GM12878 (cell line): Measurements from ENCODE around the gene TGM5. TPM values are rescaled to one million over a fixed set of nuclear protein-coding genes. Genes with fewer than 3 reads are reported as not detected.

ENCODE experiments used
- ASH2L ChIP-seq: fragments of 300-600, 200-600 bp; sonication (generic); IDR thresholded peaks from 2 replicates; pipeline ENCODE4 v1.6.1; 2017; ENCODE audit warnings: low read depth, mild to moderate bottlenecking, borderline replicate concordance
- BCL11A ChIP-seq: IDR thresholded peaks from 2 replicates; pipeline ENCODE4 v1.6.1; 2011; ENCODE audit warnings: low read depth, low read length
- BHLHE40 ChIP-seq, 2 experiments: fragments of 450-650 bp in 1 of 2; IDR thresholded peaks; 2 replicates each; pipeline ENCODE4 v1.6.1; 2011 to 2017; ENCODE audit warnings: low read depth in 2 of 2, borderline replicate concordance in 1 of 2, improper control_type of control experiment in 1 of 2, low read length in 1 of 2, mild to moderate bottlenecking in 1 of 2
- DPF2 ChIP-seq: fragments of 450-650 bp; IDR thresholded peaks from 2 replicates; pipeline ENCODE4 v1.6.1; 2017; ENCODE audit warnings: mild to moderate bottlenecking
- EGR1 ChIP-seq, 2 experiments: IDR thresholded peaks; 1 replicate in 1 of 2; 2 replicates in 1 of 2; pipeline ENCODE4 v1.6.1; 2011 to 2012; ENCODE audit warnings: low read depth in 2 of 2, low read length in 2 of 2, borderline replicate concordance in 1 of 2, mild to moderate bottlenecking in 1 of 2, moderate library complexity in 1 of 2
- HDAC2 ChIP-seq: fragments of 200-600 bp; sonication (generic); IDR thresholded peaks from 2 replicates; pipeline ENCODE4 v1.6.1; 2017
- IKZF1 ChIP-seq: fragments of 450-650 bp; conservative IDR thresholded peaks from 2 replicates; pipeline ENCODE4 v1.6.1; 2017; ENCODE audit warnings: antibody characterized with exemption, mild to moderate bottlenecking
- KAT2A ChIP-seq: conservative IDR thresholded peaks from 2 replicates; pipeline ENCODE4 v1.6.1; 2011; ENCODE audit warnings: low read depth, low read length; ENCODE audit not compliant: control insufficient read depth
- MEF2B ChIP-seq: fragments of 450-650 bp; IDR thresholded peaks from 2 replicates; pipeline ENCODE4 v1.6.1; 2018; ENCODE audit warnings: mild to moderate bottlenecking, moderate library complexity; ENCODE audit not compliant: partially characterized antibody, poor library complexity, severe bottlenecking
- TCF12 ChIP-seq: IDR thresholded peaks from 2 replicates; pipeline ENCODE4 v1.6.1; 2011; ENCODE audit warnings: low read depth, mild to moderate bottlenecking, low read length
- ZNF207 ChIP-seq: fragments of 450-650 bp; IDR thresholded peaks from 2 replicates; pipeline ENCODE4 v1.6.1; 2014; ENCODE audit warnings: antibody characterized with exemption, mild to moderate bottlenecking, borderline replicate concordance
- polyA plus RNA-seq, 11 experiments: library from polyadenylated mRNA; depleted of rRNA in 4 of 11; unstranded in 6 of 11; stranded (reverse) in 5 of 11; fragments of >200 nt; fragmentation: Nextera tagmentation in 4 of 11; fragmentation: Illumina TruSeq in 1 of 11; extraction: Ambion mirVana in 4 of 11; extraction: Trizol in 1 of 11; gene quantifications; 1 replicate in 1 of 11; 2 replicates in 10 of 11; pipeline versions ENCODE4 v1.2.1 to v1.2.3, GENCODE V29; 2011 to 2016; ENCODE audit warnings: inconsistent platforms in 2 of 11, missing spikeins in 2 of 11, low read depth in 1 of 11
- total RNA-seq, 4 experiments: library from RNA; depleted of rRNA in 3 of 4; stranded (reverse); fragments of >200 nt in 3 of 4; fragmentation: Illumina TruSeq in 1 of 4; extraction: Trizol in 1 of 4; gene quantifications; 2 replicates each; pipeline versions ENCODE4 v1.2.1 to v1.2.3, GENCODE V29; 2013 to 2021
- TF ChIP-seq, protein P1 (sequence below): fragments of 450-650 bp; IDR thresholded peaks from 2 replicates; pipeline ENCODE4 v1.6.1; 2017; ENCODE audit warnings: borderline replicate concordance
- TF ChIP-seq, protein P2 (sequence below): IDR thresholded peaks from 2 replicates; pipeline ENCODE4 v1.6.1; 2011; ENCODE audit warnings: borderline replicate concordance, low read depth, mild to moderate bottlenecking, moderate library complexity, mixed read lengths, low read length; ENCODE audit not compliant: insufficient read depth; ENCODE audit errors: extremely low read length
- TF ChIP-seq, protein P3 (sequence below): IDR thresholded peaks from 2 replicates; pipeline ENCODE4 v1.6.1; 2012; ENCODE audit warnings: mild to moderate bottlenecking, low read depth, low read length
- TF ChIP-seq, protein P4 (sequence below): IDR thresholded peaks from 2 replicates; pipeline ENCODE4 v1.6.1; 2011; ENCODE audit warnings: mild to moderate bottlenecking, low read depth, low read length, moderate library complexity; ENCODE audit not compliant: insufficient replicate concordance
- TF ChIP-seq, protein P5 (sequence below): fragments of 450-650 bp; IDR thresholded peaks from 2 replicates; pipeline ENCODE4 v1.6.1; 2016; ENCODE audit warnings: mild to moderate bottlenecking
- TF ChIP-seq, protein P6 (sequence below): fragments of 450-650 bp; IDR thresholded peaks from 2 replicates; pipeline ENCODE4 v1.6.1; 2017; ENCODE audit warnings: mild to moderate bottlenecking
- TF ChIP-seq, protein P7 (sequence below): IDR thresholded peaks from 2 replicates; pipeline ENCODE4 v1.6.1; 2012; ENCODE audit warnings: low read depth, low read length, improper control_type of control experiment

TGM5 gene
- total and polyA plus RNA-seq, 10 of the 15 experiments (the other 5 are each of a cell fraction or from before 2014, with no cell fraction given) = 4.4 to 27.1 (median 5.6) TPM

DNA sequence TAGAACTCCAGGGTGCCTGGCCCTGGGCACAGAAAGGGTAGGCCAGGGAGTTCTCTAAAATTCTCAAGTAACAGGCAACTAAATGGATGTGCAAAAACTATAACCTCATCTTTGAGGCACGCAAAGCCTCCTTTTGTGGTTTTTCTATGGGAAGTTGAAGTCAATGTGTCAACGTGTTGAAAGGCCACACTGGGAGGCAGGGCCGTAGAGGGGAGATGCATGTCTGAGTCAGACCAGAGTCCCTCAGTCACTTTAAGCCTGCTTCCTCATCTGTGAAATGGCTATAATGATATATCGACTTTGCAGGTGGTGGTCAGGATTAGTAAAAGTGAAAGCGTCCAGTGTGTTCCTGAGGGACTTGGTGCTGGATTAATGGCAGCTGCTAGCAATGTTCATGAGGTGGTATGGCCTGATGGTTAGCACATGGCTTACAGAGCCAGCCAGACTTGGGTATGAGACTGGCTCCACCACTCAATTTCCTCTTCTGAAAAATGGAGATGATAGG lies 17.0 kb downstream of the TGM5 start (continued):
- TF ChIP-seq, protein P1, sequence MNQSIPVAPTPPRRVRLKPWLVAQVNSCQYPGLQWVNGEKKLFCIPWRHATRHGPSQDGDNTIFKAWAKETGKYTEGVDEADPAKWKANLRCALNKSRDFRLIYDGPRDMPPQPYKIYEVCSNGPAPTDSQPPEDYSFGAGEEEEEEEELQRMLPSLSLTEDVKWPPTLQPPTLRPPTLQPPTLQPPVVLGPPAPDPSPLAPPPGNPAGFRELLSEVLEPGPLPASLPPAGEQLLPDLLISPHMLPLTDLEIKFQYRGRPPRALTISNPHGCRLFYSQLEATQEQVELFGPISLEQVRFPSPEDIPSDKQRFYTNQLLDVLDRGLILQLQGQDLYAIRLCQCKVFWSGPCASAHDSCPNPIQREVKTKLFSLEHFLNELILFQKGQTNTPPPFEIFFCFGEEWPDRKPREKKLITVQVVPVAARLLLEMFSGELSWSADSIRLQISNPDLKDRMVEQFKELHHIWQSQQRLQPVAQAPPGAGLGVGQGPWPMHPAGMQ = peak; percentile 38; the same call in 1 of the 2 replicates
- TF ChIP-seq IKZF1 (peak; percentile 99), ZNF207 (0 out of 2 replicates have a peak, but pooled peaks have one; percentile 59), BHLHE40 (IDR thresholded peaks at IDR 0.05; ENCODE audit: borderline replicate concordance in 1 of 2, low read depth in 2 of 2, low read length in 1 of 2) (peak; percentile 66 to 72; a peak in 3 of 4 replicates), HDAC2 (no peak), ASH2L (no peak), DPF2 (peak; percentile 98), BCL11A (peak; percentile 95), EGR1 (IDR thresholded peaks at IDR 0.05; ENCODE audit: borderline replicate concordance in 1 of 2, low read depth in 2 of 2, low read length in 2 of 2) (0 out of 3 replicates have a peak, but pooled peaks of 1 of the 2 experiments have one; percentile 4), MEF2B (peak; percentile 93), TCF12 (peak; percentile 97), KAT2A (no peak)
- TF ChIP-seq, protein P2, sequence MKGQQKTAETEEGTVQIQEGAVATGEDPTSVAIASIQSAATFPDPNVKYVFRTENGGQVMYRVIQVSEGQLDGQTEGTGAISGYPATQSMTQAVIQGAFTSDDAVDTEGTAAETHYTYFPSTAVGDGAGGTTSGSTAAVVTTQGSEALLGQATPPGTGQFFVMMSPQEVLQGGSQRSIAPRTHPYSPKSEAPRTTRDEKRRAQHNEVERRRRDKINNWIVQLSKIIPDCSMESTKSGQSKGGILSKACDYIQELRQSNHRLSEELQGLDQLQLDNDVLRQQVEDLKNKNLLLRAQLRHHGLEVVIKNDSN = no peak
- TF ChIP-seq, protein P3, sequence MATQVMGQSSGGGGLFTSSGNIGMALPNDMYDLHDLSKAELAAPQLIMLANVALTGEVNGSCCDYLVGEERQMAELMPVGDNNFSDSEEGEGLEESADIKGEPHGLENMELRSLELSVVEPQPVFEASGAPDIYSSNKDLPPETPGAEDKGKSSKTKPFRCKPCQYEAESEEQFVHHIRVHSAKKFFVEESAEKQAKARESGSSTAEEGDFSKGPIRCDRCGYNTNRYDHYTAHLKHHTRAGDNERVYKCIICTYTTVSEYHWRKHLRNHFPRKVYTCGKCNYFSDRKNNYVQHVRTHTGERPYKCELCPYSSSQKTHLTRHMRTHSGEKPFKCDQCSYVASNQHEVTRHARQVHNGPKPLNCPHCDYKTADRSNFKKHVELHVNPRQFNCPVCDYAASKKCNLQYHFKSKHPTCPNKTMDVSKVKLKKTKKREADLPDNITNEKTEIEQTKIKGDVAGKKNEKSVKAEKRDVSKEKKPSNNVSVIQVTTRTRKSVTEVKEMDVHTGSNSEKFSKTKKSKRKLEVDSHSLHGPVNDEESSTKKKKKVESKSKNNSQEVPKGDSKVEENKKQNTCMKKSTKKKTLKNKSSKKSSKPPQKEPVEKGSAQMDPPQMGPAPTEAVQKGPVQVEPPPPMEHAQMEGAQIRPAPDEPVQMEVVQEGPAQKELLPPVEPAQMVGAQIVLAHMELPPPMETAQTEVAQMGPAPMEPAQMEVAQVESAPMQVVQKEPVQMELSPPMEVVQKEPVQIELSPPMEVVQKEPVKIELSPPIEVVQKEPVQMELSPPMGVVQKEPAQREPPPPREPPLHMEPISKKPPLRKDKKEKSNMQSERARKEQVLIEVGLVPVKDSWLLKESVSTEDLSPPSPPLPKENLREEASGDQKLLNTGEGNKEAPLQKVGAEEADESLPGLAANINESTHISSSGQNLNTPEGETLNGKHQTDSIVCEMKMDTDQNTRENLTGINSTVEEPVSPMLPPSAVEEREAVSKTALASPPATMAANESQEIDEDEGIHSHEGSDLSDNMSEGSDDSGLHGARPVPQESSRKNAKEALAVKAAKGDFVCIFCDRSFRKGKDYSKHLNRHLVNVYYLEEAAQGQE = no peak
- TF ChIP-seq, protein P4, sequence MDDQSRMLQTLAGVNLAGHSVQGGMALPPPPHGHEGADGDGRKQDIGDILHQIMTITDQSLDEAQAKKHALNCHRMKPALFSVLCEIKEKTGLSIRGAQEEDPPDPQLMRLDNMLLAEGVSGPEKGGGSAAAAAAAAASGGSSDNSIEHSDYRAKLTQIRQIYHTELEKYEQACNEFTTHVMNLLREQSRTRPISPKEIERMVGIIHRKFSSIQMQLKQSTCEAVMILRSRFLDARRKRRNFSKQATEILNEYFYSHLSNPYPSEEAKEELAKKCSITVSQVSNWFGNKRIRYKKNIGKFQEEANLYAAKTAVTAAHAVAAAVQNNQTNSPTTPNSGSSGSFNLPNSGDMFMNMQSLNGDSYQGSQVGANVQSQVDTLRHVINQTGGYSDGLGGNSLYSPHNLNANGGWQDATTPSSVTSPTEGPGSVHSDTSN = peak; percentile 78
- TF ChIP-seq, protein P5, sequence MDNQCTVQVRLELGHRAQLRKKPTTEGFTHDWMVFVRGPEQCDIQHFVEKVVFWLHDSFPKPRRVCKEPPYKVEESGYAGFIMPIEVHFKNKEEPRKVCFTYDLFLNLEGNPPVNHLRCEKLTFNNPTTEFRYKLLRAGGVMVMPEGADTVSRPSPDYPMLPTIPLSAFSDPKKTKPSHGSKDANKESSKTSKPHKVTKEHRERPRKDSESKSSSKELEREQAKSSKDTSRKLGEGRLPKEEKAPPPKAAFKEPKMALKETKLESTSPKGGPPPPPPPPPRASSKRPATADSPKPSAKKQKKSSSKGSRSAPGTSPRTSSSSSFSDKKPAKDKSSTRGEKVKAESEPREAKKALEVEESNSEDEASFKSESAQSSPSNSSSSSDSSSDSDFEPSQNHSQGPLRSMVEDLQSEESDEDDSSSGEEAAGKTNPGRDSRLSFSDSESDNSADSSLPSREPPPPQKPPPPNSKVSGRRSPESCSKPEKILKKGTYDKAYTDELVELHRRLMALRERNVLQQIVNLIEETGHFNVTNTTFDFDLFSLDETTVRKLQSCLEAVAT = peak; percentile 76
- TF ChIP-seq, protein P6, sequence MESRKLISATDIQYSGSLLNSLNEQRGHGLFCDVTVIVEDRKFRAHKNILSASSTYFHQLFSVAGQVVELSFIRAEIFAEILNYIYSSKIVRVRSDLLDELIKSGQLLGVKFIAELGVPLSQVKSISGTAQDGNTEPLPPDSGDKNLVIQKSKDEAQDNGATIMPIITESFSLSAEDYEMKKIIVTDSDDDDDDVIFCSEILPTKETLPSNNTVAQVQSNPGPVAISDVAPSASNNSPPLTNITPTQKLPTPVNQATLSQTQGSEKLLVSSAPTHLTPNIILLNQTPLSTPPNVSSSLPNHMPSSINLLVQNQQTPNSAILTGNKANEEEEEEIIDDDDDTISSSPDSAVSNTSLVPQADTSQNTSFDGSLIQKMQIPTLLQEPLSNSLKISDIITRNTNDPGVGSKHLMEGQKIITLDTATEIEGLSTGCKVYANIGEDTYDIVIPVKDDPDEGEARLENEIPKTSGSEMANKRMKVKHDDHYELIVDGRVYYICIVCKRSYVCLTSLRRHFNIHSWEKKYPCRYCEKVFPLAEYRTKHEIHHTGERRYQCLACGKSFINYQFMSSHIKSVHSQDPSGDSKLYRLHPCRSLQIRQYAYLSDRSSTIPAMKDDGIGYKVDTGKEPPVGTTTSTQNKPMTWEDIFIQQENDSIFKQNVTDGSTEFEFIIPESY = no peak
- TF ChIP-seq, protein P7, sequence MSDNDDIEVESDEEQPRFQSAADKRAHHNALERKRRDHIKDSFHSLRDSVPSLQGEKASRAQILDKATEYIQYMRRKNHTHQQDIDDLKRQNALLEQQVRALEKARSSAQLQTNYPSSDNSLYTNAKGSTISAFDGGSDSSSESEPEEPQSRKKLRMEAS = peak; percentile 60; the same call in 1 of the 2 replicates
